MM.1S (cell line): Measurements from ENCODE around the gene HABP4.

ENCODE experiments used
- CTCF ChIP-seq: fragments of 300-600 bp; sonication (generic); IDR thresholded peaks from 2 replicates; pipeline ENCODE4 v1.5.1; 2016; ENCODE audit warnings: antibody characterized with exemption, low read length, mixed read lengths
- EZH2 ChIP-seq: fragments of 300-600 bp; sonication (generic); optimal IDR thresholded peaks from 2 replicates; pipeline ENCODE3; 2017; ENCODE audit warnings: low read depth, mild to moderate bottlenecking, antibody characterized with exemption, low read length, mixed read lengths

- TF ChIP-seq CTCF (no peak), EZH2 (no peak)
Measured at GRCh38 chr9:96464426-96464825, 14.5 kb downstream of the HABP4 start.
